Stimulated activated CD4-positive, alpha-beta T cell treated with anti-CD3 and anti-CD28 coated beads, Interleukin-15, amount 100 ng/mL, for 24 hours (primary cell): Measurements from ENCODE around the gene DIRAS3.
"Not testable (repeated sequence)": the region's sequence is repeated elsewhere in the genome, so short reads cannot be mapped to it uniquely, and the experiment has no call there.

Experiments used
- DNase-seq: peaks from one replicate; pipeline ENCODE4 v3.0.0-alpha.2; 2020

The DIRAS3 gene

DNA sequence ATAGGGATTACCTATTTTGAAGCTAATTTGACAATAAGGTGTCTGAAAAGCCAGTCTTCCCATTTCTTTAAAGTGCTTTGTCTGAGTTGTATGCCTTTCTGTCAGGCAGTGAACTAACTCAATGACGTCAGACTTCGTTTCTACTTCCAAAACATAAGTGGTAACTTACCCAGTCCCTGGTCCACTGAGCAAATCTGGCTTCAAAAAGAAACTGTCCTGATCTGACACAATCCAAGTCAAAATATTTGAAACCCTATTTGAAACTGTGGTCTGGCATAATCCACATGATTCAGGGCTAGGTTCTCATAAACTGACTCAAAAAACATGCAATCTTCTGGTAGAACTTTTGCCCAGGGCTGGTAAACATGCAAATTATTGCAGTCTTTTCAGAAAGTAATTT is 34.0 kb downstream of the DIRAS3 start:
- DNase-seq = no peak

DNA sequence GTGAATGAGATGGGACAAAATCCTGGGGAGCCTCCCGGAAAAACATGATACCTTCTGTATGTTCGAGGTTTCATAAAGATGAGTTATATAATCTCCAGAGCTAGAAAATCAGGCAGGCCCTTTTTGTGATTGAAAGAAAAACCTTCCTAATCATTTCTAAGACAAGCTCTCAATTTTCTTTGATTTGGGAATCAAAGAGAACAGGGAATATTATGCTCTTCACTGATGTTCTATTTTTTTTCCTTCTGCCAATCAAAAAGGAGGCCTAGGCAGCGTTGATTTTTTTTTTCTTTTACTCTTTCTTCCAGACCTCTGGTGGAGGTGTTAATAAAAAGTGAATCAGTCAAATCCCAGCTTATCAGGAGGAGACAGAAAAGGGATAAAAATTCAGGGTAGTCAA is 34.5 kb downstream of the DIRAS3 start:
- no peak for DNase-seq

DNA sequence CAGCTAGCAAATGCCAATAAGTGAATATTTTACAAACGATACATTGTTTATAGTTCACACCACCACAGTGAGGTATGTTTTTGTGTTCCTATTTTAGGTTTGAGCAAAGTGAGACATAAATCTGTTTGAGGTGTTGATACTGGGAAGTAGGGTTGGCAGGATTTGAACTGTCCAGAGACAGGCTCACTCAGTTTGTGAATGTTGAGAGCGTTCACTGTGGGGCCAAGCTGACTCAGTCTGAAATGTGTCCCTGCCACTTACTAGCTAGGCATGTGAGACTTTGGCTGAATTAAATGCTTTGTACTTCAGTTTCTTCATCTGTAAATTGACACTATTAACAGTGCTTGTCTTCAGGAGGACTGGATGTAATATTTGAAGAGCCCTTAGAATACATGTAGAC is 35.1 kb downstream of the DIRAS3 start:
- DNase-seq = no peak

DNA sequence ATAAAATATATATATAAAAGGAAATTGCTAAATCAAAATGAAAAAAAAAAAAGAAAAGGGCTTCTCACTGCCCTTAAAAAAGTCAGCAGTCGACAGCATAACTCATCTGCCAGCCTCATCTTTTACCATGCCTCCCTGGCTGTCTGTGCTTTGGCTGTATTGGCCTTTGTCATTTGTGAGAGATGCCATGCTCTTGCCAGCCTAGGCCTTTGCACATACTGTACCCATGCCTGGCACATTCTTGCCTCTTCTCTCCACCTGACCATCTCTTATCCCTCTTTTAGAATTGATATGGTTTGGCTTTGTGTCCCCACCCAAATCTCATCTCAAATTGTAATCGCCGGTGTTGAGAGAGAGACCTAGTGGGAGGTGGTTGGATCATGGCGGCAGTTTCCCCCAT is 37.1 kb downstream of the DIRAS3 start:
- DNase-seq = no peak

DNA sequence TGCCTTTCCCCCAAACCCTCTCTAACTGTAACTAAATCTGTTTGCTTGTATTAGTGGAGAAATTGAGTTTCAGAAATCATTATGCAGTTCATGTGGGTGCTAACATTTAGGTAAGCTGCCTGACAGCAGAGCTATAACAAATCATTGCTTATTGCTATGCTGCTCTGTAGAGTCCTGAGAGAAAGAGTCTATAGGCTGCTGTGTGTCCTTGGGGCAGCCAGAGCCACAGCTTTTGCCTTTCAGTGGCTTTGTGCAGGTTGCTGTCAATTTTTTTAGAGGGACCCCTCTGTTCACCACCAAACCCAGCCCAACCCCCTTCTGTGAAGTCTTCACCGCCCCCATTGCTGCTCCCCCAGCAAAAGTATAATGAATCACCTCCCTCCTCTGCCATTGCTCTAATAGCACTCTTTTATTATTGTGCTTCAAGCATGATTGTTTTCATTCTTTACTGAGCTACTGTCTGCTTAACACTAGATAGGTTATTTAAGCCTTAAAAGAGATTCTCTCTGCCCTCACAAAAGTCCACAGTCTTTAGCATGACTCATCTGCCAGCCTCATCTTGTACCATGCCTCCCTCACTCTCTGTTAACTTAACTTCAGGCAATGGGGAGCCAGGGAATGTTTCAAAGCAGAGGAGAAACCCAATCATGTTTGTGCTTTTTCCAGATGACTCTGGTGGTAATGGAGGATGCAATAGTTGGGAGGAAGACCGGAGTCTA is 38.6 kb downstream of the DIRAS3 start:
- no peak for DNase-seq

DNA sequence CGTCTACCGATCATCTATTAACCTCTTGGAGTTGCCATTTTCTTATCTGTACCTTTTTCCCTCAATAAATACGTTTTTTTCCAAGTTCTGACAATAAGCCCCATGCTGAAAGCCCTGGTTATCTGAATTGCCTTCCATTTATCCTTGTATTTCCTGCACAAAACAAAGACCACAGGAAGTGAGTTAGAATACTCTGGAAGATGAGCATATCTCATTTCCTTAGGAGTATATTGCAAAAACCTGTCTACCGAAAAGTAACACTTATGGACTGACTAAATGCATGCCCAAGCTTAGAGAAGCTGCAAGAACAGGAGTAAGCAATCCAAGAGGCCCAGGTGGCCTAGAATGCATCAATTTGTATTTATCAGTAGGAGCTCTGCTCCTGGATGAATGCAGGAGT is 39.9 kb downstream of the DIRAS3 start:
- no peak for DNase-seq

DNA sequence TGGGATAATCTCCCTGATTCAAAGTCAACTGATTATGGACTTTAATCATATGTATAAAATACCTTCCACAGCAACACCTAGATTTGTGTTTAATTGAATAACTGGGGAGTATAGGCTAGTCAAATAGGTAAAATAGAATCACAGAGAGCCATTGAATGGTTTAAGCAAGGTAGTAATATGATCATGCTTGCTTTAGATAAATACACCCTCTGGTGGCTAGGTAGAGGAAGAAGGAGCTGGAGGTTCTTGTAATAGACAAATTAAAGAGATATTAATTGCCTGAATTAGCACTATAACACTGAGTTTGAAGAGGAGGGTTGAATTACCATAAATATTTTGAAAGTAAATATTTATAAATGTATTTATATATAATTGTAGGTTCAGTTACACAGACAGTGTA is 40.3 kb downstream of the DIRAS3 start:
- no peak for DNase-seq

DNA sequence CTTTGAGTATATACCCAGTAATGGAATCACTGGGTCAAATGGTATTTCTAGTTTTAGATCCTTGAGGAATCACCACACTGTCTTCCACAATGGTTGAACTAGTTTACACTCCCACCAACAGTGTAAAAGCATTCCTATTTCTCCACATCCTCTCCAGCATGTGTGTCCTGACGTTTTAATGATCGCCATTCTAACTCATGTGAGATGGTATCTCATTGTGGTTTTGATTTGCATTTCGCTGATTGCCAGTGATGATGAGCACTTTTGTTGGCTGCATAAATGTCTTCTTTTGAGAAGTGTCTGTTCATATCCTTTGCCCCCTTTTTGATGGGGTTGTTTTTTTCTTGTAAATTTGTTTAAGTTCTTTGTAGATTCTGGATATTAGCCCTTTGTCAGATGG is 46.8 kb downstream of the DIRAS3 start:
- DNase-seq = not testable (repeated sequence)

DNA sequence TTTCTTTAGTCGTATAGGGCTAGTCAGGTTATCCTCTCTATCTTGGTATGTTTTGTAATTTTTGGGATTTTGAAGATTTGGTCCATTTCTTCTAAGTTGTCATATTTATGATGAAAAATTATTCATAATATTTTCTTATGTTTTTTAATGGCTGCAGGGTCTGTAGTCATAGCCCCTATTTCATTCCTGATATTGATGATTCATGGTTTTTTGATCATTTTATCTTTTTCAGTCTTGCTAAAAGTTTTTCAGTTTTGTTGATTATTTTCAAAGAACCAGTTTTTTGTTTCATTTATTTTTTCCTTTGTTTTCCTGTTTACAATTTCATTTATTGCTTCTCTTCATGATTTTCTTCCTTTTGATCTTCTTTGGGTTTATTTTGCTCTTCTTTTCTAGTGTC is 50.2 kb downstream of the DIRAS3 start:
- DNase-seq = no peak

DNA sequence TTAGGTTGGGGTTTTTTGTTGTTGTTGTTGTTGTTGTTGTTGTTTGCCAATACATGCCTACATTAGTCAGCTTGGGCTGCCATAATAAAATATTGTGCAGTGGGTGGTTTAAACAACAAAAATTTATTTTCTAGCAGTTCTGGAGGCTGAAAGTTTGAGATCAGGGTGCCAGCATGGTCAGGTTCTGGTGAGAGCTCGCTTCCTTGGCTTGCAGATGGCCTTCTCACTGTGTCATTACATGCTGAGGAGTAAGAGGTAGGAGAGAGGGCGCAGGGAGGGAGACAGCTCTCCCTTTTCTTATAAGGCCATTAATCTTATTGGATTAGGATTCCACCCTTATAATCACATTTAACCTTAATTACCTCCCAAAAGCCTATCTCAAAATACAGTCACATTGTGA is 52.7 kb downstream of the DIRAS3 start:
- DNase-seq = no peak
